ENCODE data around the gene CDKN1C. TPM values are rescaled to one million over a fixed set of nuclear protein-coding genes. Genes with fewer than 3 reads are reported as not detected.

The CDKN1C gene
- total and polyA plus RNA-seq, 12 donors: 16.9 to 55.3 (median 26.6) TPM

DNA sequence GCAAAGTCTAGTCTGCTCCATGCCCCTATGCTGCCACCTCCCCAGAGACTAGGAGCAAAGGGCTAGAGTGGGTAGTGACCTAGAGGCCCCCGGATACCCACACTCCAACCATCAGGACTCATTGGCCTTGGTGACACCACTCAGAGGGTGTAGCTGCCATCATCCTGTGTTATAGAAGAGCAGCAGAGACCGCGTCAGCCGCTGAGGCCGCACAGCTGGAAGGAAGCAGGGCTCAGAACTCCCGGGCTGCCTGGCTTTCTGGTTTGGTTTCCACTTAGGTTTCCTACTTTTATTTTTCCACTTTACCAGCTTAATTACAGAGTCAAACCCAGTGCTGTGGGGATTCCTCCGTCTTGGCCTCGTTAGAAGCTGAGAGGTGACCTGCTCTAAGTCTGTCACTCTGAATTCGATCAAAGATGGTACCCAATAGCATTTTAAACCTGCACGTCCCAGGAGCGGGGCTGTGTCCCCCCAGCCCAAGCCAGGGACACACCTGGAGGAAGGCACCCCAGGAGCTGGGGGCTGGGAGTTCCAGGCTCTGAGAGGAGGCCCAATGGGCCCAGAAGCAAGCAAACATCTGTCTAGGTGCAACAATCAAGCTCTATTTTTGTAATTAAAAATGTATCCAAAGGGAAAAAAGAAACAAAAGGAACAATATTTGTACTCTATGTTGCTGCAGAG is 2.1 kb upstream of the CDKN1C start:
- 68 to 83% methylated on average over 11 of the region's 11 CpGs for WGBS, 2 donors
- no peak for DNase-seq
- peak overlapping the region in 2 of 10 donors; percentile 19 to 36 for H3K27ac ChIP-seq
- H3K4me1 ChIP-seq: peaks cover 12 to 63% (median 48%) of the 10 kb centered on the region in 9 donors
- ATAC-seq: no peak
- peaks cover 0 to 34% (median 0%) of the 10 kb centered on the region in 7 donors for H3K27me3 ChIP-seq
- H3K36me3 ChIP-seq: no peaks in the 10 kb centered on the region
- H3K9me3 ChIP-seq: no peaks in the 10 kb centered on the region
- intact Hi-C loops (cut with DNase I): loop anchor here (1.0 to 10.0 kb wide), 15 partner anchors 60 to 693 kb away; partner anchors contain the start of genes KCNQ1OT1 (in 5 of the 10), C11orf21 (in 1 of the 10) and TSPAN32 (in 1 of the 10)
- no peak for TF ChIP-seq CTCF (IDR thresholded peaks at IDR 0.05)
- H3K4me3 ChIP-seq: no peak overlapping the region

- no peaks in the 10 kb centered on the region for H3K36me3 ChIP-seq
- intact Hi-C loops (cut with DNase I): loop anchor here in 9 of 10 donors (5.0 to 10.0 kb wide), 9 partner anchors 60 to 692 kb away; partner anchors contain the start of genes KCNQ1OT1 (in 5 of the 9), C11orf21 (in 1 of the 9) and TSPAN32 (in 1 of the 9)
- WGBS, 2 donors: 88 to 93% methylated on average over 5 of the region's 5 CpGs
- peaks cover 0 to 34% (median 0%) of the 10 kb centered on the region in 7 donors for H3K27me3 ChIP-seq
- TF ChIP-seq CTCF (IDR thresholded peaks at IDR 0.05): no peak
- H3K4me3 ChIP-seq: no peak overlapping the region
- no peak for DNase-seq
- H3K27ac ChIP-seq: peak overlapping the region in 3 of 10 donors; percentile 46 to 73 (median 56)
- H3K4me1 ChIP-seq: peaks cover 12 to 63% (median 45%) of the 10 kb centered on the region in 9 donors
- ATAC-seq: no peak
- H3K9me3 ChIP-seq: no peaks in the 10 kb centered on the region
Measured at GRCh38 chr11:2886936-2887335, 1.4 kb upstream of the CDKN1C start.

GRCh38 chr11:2886191-2886894 is 768 bp upstream of the CDKN1C start:
- H3K27ac ChIP-seq: peak overlapping the region; percentile 16 to 81 (median 62)
- WGBS, 2 donors: 15 to 16% methylated on average over 43 to 49 of the region's 49 CpGs

More at GRCh38 chr11:2886191-2886894, 768 bp upstream of the CDKN1C start:
- no peaks in the 10 kb centered on the region for H3K9me3 ChIP-seq
- intact Hi-C loops (cut with DNase I): loop anchor here in 9 of 10 donors (5.0 to 10.0 kb wide), 9 partner anchors 59 to 692 kb away; partner anchors contain the start of genes KCNQ1OT1 (in 5 of the 9), C11orf21 (in 1 of the 9) and TSPAN32 (in 1 of the 9)
- no peaks in the 10 kb centered on the region for H3K36me3 ChIP-seq
- peaks cover 6 to 62% (median 43%) of the 10 kb centered on the region in 9 donors for H3K4me1 ChIP-seq
- ATAC-seq (peak in 5 of 8 donors; percentile 3 to 22 (median 8)), DNase-seq (peak; percentile 40 to 45)
- H3K4me3 ChIP-seq: peak overlapping the region in 9 of 10 donors; percentile 45 to 85 (median 72)
- TF ChIP-seq CTCF (IDR thresholded peaks at IDR 0.05): peak in 5 of 9 donors; percentile 9 to 51 (median 48)
- peaks cover 0 to 34% (median 0%) of the 10 kb centered on the region in 7 donors for H3K27me3 ChIP-seq

Data from heart right ventricle (tissue), 16 donors.